Right lobe of liver (tissue), 4 donors: Measurements from ENCODE around the gene CACNA1C.

ENCODE experiments used
- CTCF ChIP-seq, 4 donors: fragments of 200-600 bp in 3 of 4; fragments of 450-650 bp in 1 of 4; IDR thresholded peaks; one replicate each; pipeline versions ENCODE4 v1.5.1 to v1.8.0; 2016 to 2022; ENCODE audit warnings: antibody characterized with exemption in 4 of 4, mild to moderate bottlenecking in 2 of 4
- POLR2A ChIP-seq: fragments of 450-650 bp; IDR thresholded peaks from one replicate; pipeline ENCODE4 v1.6.1; 2017; ENCODE audit warnings: antibody characterized with exemption, mild to moderate bottlenecking
- donor health status: DM: no; HTN: no; CAD: no.
- donor health status: DM: no; HTN: no; CAD: no.
- donor health status: DM: no; HTN: yes; CAD: no.

GRCh38 chr12:2013086-2013485, 39.7 kb upstream of the CACNA1C start:
- TF ChIP-seq CTCF (IDR thresholded peaks at IDR 0.05) (no peak), POLR2A (no peak)
